Natural killer cell (primary cell): ENCODE data around the gene BACH1. TPM values are rescaled to one million over a fixed set of nuclear protein-coding genes. Genes with fewer than 3 reads are reported as not detected.

Experiments used
- ATAC-seq, 3 donors: fragments of 150-1000 bp in 2 of 3; fragments of 200-7000 bp in 1 of 3; cut with Tn5 transposase; 1 replicate in 1 of 3; 2 replicates in 2 of 3; pipeline ENCODE4 v1.10.0; 2021; ENCODE audit warnings: mild to moderate bottlenecking in 2 of 3, moderate library complexity in 2 of 3
- DNase-seq, 2 donors: peaks; one replicate each; pipeline versions ENCODE4 v3.0.0 to v3.0.0-alpha.2; 2013 to 2021; ENCODE audit warnings: mixed read lengths in 1 of 2
- H3K27ac ChIP-seq: one replicate; pipeline ENCODE4 v1.5.1; 2013; ENCODE audit warnings: mild to moderate bottlenecking, low read length
- H3K27me3 ChIP-seq: one replicate; pipeline ENCODE4 v1.6.1; 2013; ENCODE audit warnings: low read length; ENCODE audit not compliant: control insufficient read depth, insufficient read depth
- H3K36me3 ChIP-seq: one replicate; pipeline ENCODE4 v1.6.1; 2013; ENCODE audit warnings: low read length; ENCODE audit not compliant: control insufficient read depth, insufficient read depth
- H3K4me1 ChIP-seq: one replicate; pipeline ENCODE4 v1.6.1; 2013; ENCODE audit warnings: low read length; ENCODE audit not compliant: control insufficient read depth, insufficient read depth
- H3K4me3 ChIP-seq: one replicate; pipeline ENCODE4 v1.5.1; 2013; ENCODE audit warnings: low read length
- H3K9me3 ChIP-seq: one replicate; pipeline ENCODE4 v1.6.1; 2013; ENCODE audit warnings: low read length; ENCODE audit not compliant: control insufficient read depth, insufficient read depth
- H3K27ac Mint-ChIP-seq, 2 donors: one replicate each; pipeline ENCODE4 v1.8.0; 2022; ENCODE audit warnings: mild to moderate bottlenecking in 2 of 2, mixed read lengths in 2 of 2, moderate library complexity in 1 of 2
- H3K27me3 Mint-ChIP-seq, 2 donors: one replicate each; pipeline ENCODE4 v1.8.0; 2022; ENCODE audit warnings: low read depth in 2 of 2, mixed read lengths in 2 of 2
- H3K36me3 Mint-ChIP-seq: one replicate; pipeline ENCODE4 v1.8.0; 2022; ENCODE audit warnings: mixed read lengths
- H3K4me1 Mint-ChIP-seq, 2 donors: one replicate each; pipeline ENCODE4 v1.8.0; 2022; ENCODE audit warnings: mixed read lengths in 2 of 2
- H3K4me3 Mint-ChIP-seq: one replicate; pipeline ENCODE4 v1.8.0; 2022; ENCODE audit warnings: mild to moderate bottlenecking, moderate library complexity, mixed read lengths
- H3K9me3 Mint-ChIP-seq, 2 donors: one replicate each; pipeline ENCODE4 v1.8.0; 2022; ENCODE audit warnings: mixed read lengths in 2 of 2
- CTCF ChIP-seq: fragments of 200-600 bp; IDR thresholded peaks from one replicate; pipeline ENCODE4 v1.8.0; 2022; ENCODE audit warnings: antibody characterized with exemption
- WGBS: methylation state at CpG from one replicate; pipeline ENCODE4 v1.1.7; 2013; ENCODE audit warnings: missing lambda C conversion rate; ENCODE audit not compliant: insufficient coverage; 5-methylcytosine and 5-hydroxymethylcytosine counted together
- intact Hi-C: fragments of 100-400 bp; cut with micrococcal nuclease; formaldehyde crosslinking; loops from one replicate; pipeline ENCODE4 v1.14.2; 2022
- total RNA-seq, 4 donors: library from RNA; stranded (reverse); fragments of 120-200 nt in 1 of 4; gene quantifications; one replicate each; pipeline versions ENCODE4 v1.2.3 to v1.2.4, GENCODE V29; 2013 to 2022

The BACH1 gene
- total RNA-seq, 3 donors from 2014 or later (not counting 1 experiment from before 2014, with no cell fraction given), result 74.2 to 111 (median 86.3) TPM

GRCh38 chr21:29293495-29293894 lies 5.2 kb upstream of the BACH1 start:
- Mint-ChIP-seq H3K4me3 (no peak overlapping the region), H3K27me3 (peaks cover 0 to 5% of the 10 kb centered on the region in 2 donors), H3K9me3 (no peaks in the 10 kb centered on the region), H3K36me3 (no peaks in the 10 kb centered on the region), H3K27ac (no peak overlapping the region), H3K4me1 (peaks cover 0 to 10% of the 10 kb centered on the region in 2 donors)
- intact Hi-C loops, result loop anchor here (10.0 kb wide), 1 partner anchor 99 kb away; no protein-coding TSS in a partner anchor
- DNase-seq (no peak), ATAC-seq (no peak)
- Histone ChIP-seq H3K4me3 (no peak overlapping the region), H3K36me3 (no peaks in the 10 kb centered on the region), H3K4me1 (peaks cover 7% of the 10 kb centered on the region), H3K9me3 (no peaks in the 10 kb centered on the region), H3K27ac (peak overlapping the region; percentile 34), H3K27me3 (no peaks in the 10 kb centered on the region)
- TF ChIP-seq CTCF, result no peak
- WGBS, result 71% methylated on average over 2 of the region's 2 CpGs

DNA sequence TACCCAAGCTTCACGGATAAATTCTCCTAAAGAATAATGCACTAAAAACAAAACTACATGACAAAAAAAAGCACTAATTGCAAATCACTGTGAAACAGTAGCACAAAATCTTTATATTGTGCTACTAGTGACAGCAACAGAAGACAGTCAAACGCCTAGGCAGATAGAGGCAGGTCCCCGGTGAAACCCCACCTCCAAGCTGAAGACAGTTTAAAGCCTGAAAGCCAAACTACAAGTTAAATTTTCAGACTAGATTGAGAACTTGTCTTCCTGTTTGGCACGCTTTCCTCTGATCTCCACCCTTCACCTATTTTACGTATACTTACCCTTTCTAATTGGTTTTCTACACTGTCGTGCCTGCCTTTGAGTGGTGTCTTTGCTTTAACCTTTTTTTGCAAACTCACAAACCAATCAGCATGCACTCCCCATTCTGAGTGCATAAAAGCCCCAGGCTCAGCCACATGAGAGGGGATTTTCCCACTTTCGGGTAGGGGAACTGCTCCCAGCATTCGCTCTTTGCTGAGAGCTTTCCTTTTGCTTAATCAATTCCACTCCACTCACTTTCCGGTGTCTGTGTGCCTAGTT lies 3.6 kb upstream of the BACH1 start:
- ATAC-seq (no peak), DNase-seq (peak in 1 of 2 donors; percentile 80)
- TF ChIP-seq CTCF, result no peak
- Histone ChIP-seq H3K9me3 (no peaks in the 10 kb centered on the region), H3K4me3 (no peak overlapping the region), H3K27ac (peak overlapping the region; percentile 28), H3K27me3 (no peaks in the 10 kb centered on the region), H3K4me1 (peaks cover 14% of the 10 kb centered on the region), H3K36me3 (no peaks in the 10 kb centered on the region)
- no peaks in the 10 kb centered on the region for H3K36me3 Mint-ChIP-seq
- intact Hi-C loops, result loop anchor here (10.0 kb wide), 1 partner anchor 100 kb away; no protein-coding TSS in a partner anchor
- H3K4me3 Mint-ChIP-seq, result no peak overlapping the region
- WGBS, result 83% methylated on average over 9 of the region's 9 CpGs
- no peaks in the 10 kb centered on the region for H3K9me3 Mint-ChIP-seq
- H3K27ac Mint-ChIP-seq, result no peak overlapping the region
- peaks cover 0 to 5% of the 10 kb centered on the region in 2 donors for H3K27me3 Mint-ChIP-seq
- H3K4me1 Mint-ChIP-seq, result peaks cover 10 to 21% of the 10 kb centered on the region in 2 donors

- no peaks in the 10 kb centered on the region for H3K36me3 ChIP-seq
- H3K4me1 ChIP-seq, result peaks cover 17% of the 10 kb centered on the region
- H3K4me3 Mint-ChIP-seq, result no peak overlapping the region
- H3K4me3 ChIP-seq, result no peak overlapping the region
- no peak for ATAC-seq
- no peak overlapping the region for H3K27ac ChIP-seq
- no peaks in the 10 kb centered on the region for H3K9me3 ChIP-seq
- TF ChIP-seq CTCF, result no peak
- H3K9me3 Mint-ChIP-seq, result no peaks in the 10 kb centered on the region
- H3K4me1 Mint-ChIP-seq, result peaks cover 22 to 33% of the 10 kb centered on the region in 2 donors
- H3K27me3 ChIP-seq, result no peaks in the 10 kb centered on the region
- peaks cover 0 to 5% of the 10 kb centered on the region in 2 donors for H3K27me3 Mint-ChIP-seq
- DNase-seq, result no peak
- H3K36me3 Mint-ChIP-seq, result no peaks in the 10 kb centered on the region
- intact Hi-C loops, result loop anchor here (10.0 kb wide), 1 partner anchor 102 kb away; no protein-coding TSS in a partner anchor
- WGBS, result 62% methylated on average over 3 of the region's 3 CpGs
- H3K27ac Mint-ChIP-seq, result no peak overlapping the region
Measured at GRCh38 chr21:29296446-29296845, 2.3 kb upstream of the BACH1 start.
